HG02759 (cell line): ENCODE results near the gene KLRB1.
"Not testable (repeated sequence)": the region's sequence is repeated elsewhere in the genome, so short reads cannot be mapped to it uniquely, and the experiment has no call there.

Experiments
- ATAC-seq: cut with Tn5 transposase; IDR thresholded peaks from one replicate; pipeline ENCODE4 v1.9.1; 2021; ENCODE audit warnings: mild to moderate bottlenecking, moderate library complexity; ENCODE audit not compliant: unreplicated experiment

KLRB1 gene

GRCh38 chr12:9625019-9625418 lies 17.3 kb upstream of the KLRB1 start:
- ATAC-seq = no peak

- no peak for ATAC-seq
These were observed 11.9 kb upstream of the KLRB1 start for GRCh38 chr12:9619411-9620179.

DNA sequence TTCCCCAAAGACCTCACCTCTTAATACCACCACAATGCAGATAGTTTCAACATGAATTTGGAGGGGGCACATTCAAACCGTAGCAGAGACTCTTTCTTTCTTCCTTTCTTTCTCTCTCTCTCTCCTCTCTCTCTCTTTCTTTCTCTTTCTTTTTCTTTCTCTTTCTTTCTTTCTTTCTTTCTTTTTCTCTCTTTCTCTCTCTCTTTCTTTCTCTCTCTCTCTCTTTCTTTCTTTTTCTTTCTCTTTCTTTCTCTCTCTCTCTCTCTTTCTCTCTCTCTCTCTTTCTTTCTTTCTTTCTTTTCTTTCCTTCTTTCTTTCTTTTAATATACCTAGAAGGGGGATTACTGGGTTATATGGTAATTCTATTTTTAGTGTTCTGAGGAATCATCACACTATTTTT lies 11.2 kb upstream of the KLRB1 start:
- ATAC-seq = not testable (repeated sequence)

DNA sequence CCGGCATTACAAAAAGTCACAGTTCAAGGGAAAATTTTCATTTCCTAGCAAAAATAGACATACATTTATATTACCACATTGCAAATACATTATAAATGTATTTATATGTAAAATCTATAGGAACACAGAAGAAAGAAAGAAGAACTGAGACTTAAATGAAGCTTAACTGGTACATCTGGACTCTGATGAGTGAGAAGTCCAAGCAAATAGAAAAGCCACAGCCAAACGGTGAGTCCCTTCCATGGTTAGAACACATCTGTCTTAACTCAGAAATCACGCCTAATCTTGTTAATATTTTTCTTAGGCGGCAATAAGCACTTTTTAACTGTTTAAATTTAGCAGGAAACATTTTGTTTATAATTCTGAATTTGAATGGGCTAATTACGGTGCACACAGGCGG lies 9.4 kb upstream of the KLRB1 start:
- ATAC-seq = no peak

- no peak for ATAC-seq
These were observed 7.9 kb upstream of the KLRB1 start for GRCh38 chr12:9615420-9616136.

DNA sequence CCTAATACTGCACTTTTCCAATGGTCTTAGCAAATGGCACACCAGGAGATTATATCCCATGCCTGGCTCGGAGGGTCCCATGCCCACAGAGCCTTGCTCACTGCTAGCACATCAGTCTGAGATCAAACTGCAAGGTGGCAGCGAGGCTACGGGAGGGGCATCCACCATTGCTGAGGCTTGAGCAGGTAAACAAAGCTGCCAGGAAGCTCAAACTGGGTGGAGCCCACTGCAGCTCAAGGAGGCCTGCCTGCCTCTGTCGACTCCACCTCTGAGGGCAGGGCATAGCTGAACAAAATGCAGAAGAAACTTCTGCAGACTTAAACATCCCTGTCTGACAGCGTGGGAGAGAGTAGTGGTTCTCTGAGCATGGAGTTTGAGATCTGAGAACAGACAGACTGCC lies 2.9 kb upstream of the KLRB1 start:
- not testable (repeated sequence) for ATAC-seq

DNA sequence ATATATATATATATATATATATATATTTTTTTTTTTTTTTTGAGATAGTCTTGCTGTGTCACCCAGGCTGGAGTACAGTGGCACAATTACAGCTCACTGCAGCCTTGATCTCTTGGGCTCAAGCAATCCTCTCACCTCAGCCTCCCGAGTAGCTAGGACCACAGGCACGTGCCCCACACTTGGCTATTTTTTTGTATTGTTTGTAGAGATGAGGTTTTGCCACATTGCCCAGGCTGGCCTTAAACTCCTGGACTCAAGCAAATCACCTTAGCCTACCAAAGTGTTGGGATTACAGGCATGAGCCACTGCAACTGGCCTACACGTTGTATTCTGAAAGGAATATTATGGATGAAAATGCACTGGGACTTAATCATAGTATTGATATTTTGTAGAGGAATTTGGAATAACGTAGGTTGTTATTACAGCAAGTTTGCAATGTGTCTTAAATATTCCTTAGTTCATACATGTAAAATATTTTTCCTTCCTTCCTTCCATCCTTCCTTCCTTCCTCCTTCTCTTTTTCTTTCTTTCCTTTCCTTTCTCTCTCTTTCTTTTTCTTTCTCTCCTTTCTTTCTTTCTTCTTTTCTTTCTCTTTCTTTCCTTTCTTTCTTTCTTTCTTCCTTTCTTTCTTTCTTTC lies 862 bp downstream of the KLRB1 start:
- no peak for ATAC-seq

GRCh38 chr12:9606247-9606646 lies 1.5 kb downstream of the KLRB1 start:
- ATAC-seq = no peak

- no peak for ATAC-seq
These were observed 2.2 kb downstream of the KLRB1 start for GRCh38 chr12:9605483-9605882.

- no peak for ATAC-seq
These were observed 3.4 kb downstream of the KLRB1 start for GRCh38 chr12:9604287-9604686.

GRCh38 chr12:9600426-9600825 lies 7.3 kb downstream of the KLRB1 start:
- ATAC-seq = not testable (repeated sequence)

- no peak for ATAC-seq
These were observed 9.4 kb downstream of the KLRB1 start for GRCh38 chr12:9598363-9598762.

- ATAC-seq = no peak
These were observed 10.4 kb downstream of the KLRB1 start for GRCh38 chr12:9597365-9597764.

- no peak for ATAC-seq
These were observed 17.3 kb downstream of the KLRB1 start for GRCh38 chr12:9590441-9590840.

GRCh38 chr12:9588749-9589148 lies 19.0 kb downstream of the KLRB1 start:
- ATAC-seq = no peak

GRCh38 chr12:9587987-9588600 lies 19.6 kb downstream of the KLRB1 start:
- ATAC-seq = no peak

GRCh38 chr12:9577729-9578128 lies 30.0 kb downstream of the KLRB1 start:
- ATAC-seq = not testable (repeated sequence)

GRCh38 chr12:9567151-9567550 lies 40.6 kb downstream of the KLRB1 start:
- not testable (repeated sequence) for ATAC-seq

- not testable (repeated sequence) for ATAC-seq
These were observed 41.6 kb downstream of the KLRB1 start for GRCh38 chr12:9566113-9566512.

DNA sequence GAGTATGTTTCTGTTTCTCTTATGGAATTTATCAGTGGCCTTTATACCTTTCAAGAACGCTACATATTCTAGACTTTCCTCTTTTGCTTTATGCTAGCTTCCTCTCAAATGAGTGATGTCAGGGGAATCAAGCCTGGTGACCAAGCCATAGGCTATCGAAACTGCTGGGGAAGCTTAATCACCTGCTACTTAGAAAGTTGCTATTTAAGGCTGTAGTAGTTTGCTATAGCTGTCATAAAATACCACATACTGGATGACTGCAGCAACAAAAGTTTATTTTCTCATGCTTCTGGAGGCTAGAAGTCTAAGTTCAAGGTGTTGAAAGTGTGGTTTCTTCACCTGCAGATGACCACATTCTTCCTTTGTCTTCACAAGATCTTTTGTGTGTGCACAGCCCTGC lies 43.3 kb downstream of the KLRB1 start:
- ATAC-seq = not testable (repeated sequence)

GRCh38 chr12:9562841-9563453 lies 44.8 kb downstream of the KLRB1 start:
- ATAC-seq = not testable (repeated sequence)
